ENCODE results near the gene USP38.

Gene USP38

DNA sequence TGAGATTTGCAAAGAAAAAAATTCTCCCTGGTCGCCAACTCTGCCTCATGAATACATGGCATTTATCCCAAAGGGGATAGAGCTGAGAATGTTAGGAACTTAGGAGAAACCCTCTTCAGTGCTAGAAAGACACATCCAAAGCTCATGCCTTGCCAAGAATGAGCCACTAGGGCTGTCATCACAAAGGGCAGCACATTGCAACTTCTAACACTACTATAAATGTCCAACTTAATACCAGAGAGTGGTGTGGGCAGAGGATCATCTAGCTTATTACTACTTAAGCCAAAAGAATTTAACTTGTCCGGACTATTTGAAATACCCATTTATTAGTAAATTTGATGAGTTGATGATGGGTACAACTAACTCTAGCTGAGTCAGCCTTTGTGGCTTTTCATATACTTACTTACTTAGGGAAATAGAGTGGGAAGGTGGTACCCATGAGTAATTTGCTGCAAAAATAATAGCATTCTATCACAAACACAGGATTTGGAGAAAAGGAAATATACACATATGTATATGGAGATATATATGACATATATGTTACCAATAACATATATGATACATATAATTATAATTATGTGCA, 85.6 kb downstream of the USP38 start:
- DNase-seq (ENCODE audit: low spot score), result no peak
- TF ChIP-seq, protein P1, sequence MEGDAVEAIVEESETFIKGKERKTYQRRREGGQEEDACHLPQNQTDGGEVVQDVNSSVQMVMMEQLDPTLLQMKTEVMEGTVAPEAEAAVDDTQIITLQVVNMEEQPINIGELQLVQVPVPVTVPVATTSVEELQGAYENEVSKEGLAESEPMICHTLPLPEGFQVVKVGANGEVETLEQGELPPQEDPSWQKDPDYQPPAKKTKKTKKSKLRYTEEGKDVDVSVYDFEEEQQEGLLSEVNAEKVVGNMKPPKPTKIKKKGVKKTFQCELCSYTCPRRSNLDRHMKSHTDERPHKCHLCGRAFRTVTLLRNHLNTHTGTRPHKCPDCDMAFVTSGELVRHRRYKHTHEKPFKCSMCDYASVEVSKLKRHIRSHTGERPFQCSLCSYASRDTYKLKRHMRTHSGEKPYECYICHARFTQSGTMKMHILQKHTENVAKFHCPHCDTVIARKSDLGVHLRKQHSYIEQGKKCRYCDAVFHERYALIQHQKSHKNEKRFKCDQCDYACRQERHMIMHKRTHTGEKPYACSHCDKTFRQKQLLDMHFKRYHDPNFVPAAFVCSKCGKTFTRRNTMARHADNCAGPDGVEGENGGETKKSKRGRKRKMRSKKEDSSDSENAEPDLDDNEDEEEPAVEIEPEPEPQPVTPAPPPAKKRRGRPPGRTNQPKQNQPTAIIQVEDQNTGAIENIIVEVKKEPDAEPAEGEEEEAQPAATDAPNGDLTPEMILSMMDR (IDR thresholded peaks at IDR 0.05; ENCODE audit: borderline replicate concordance, control extremely low read depth, extremely low read depth, insufficient read depth, missing control alignments), result no peak
- in situ Hi-C loops (cut with MboI; ENCODE audit: low sequenced_read_pairs, unreplicated experiment), result no loop called here
